ENCODE results near the gene SLC7A1. TPM values are rescaled to one million over a fixed set of nuclear protein-coding genes. Genes with fewer than 3 reads are reported as not detected.

Gene SLC7A1
- total RNA-seq, 4 donors from 2014 or later = 1.6 to 4.6 (median 3.7) TPM

GRCh38 chr13:29542381-29542780, 53.1 kb downstream of the SLC7A1 start:
- Histone ChIP-seq H3K9me3 (no peaks in the 10 kb centered on the region), H3K36me3 (no peaks in the 10 kb centered on the region), H3K27me3 (no peaks in the 10 kb centered on the region), H3K4me3 (no peak overlapping the region), H3K27ac (no peak overlapping the region), H3K4me1 (no peaks in the 10 kb centered on the region)
- intact Hi-C loops (cut with DNase I; ENCODE audit: low total_unique reads) (no loop called here), in situ Hi-C loops (cut with MboI; ENCODE audit: low sequenced_read_pairs in 4 of 4) (no loop called here)
- DNase-seq (no peak), ATAC-seq (no peak)
- no peak for TF ChIP-seq POLR2A (IDR thresholded peaks at IDR 0.05)
- TF ChIP-seq, protein P1, sequence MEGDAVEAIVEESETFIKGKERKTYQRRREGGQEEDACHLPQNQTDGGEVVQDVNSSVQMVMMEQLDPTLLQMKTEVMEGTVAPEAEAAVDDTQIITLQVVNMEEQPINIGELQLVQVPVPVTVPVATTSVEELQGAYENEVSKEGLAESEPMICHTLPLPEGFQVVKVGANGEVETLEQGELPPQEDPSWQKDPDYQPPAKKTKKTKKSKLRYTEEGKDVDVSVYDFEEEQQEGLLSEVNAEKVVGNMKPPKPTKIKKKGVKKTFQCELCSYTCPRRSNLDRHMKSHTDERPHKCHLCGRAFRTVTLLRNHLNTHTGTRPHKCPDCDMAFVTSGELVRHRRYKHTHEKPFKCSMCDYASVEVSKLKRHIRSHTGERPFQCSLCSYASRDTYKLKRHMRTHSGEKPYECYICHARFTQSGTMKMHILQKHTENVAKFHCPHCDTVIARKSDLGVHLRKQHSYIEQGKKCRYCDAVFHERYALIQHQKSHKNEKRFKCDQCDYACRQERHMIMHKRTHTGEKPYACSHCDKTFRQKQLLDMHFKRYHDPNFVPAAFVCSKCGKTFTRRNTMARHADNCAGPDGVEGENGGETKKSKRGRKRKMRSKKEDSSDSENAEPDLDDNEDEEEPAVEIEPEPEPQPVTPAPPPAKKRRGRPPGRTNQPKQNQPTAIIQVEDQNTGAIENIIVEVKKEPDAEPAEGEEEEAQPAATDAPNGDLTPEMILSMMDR (IDR thresholded peaks at IDR 0.05 in 4 of 5, conservative IDR thresholded peaks at IDR 0.05 in 1 of 5) = no peak

GRCh38 chr13:29541400-29541799, 54.1 kb downstream of the SLC7A1 start:
- TF ChIP-seq, protein P1 (IDR thresholded peaks at IDR 0.05 in 4 of 5, conservative IDR thresholded peaks at IDR 0.05 in 1 of 5) = no peak
- no peak for TF ChIP-seq POLR2A (IDR thresholded peaks at IDR 0.05)
- DNase-seq (no peak), ATAC-seq (no peak)
- Histone ChIP-seq H3K27ac (no peak overlapping the region), H3K27me3 (no peaks in the 10 kb centered on the region), H3K4me1 (no peaks in the 10 kb centered on the region), H3K36me3 (no peaks in the 10 kb centered on the region), H3K4me3 (no peak overlapping the region), H3K9me3 (no peaks in the 10 kb centered on the region)
- in situ Hi-C loops (cut with MboI; ENCODE audit: low sequenced_read_pairs in 4 of 4) = no loop called here
- intact Hi-C loops (cut with DNase I; ENCODE audit: low total_unique reads) = no loop called here

GRCh38 chr13:29540799-29541198, 54.7 kb downstream of the SLC7A1 start:
- no peaks in the 10 kb centered on the region for H3K4me1 ChIP-seq
- no peaks in the 10 kb centered on the region for H3K9me3 ChIP-seq
- in situ Hi-C loops (cut with MboI; ENCODE audit: low sequenced_read_pairs in 4 of 4) = no loop called here
- no peaks in the 10 kb centered on the region for H3K27me3 ChIP-seq
- H3K27ac ChIP-seq = no peak overlapping the region
- no peak for DNase-seq
- TF ChIP-seq, protein P1 (IDR thresholded peaks at IDR 0.05 in 4 of 5, conservative IDR thresholded peaks at IDR 0.05 in 1 of 5) = no peak
- TF ChIP-seq POLR2A (IDR thresholded peaks at IDR 0.05) = no peak
- H3K36me3 ChIP-seq = no peaks in the 10 kb centered on the region
- ATAC-seq = no peak
- intact Hi-C loops (cut with DNase I; ENCODE audit: low total_unique reads) = no loop called here
- H3K4me3 ChIP-seq = no peak overlapping the region

GRCh38 chr13:29540334-29540733, 55.2 kb downstream of the SLC7A1 start:
- intact Hi-C loops (cut with DNase I; ENCODE audit: low total_unique reads) (no loop called here), in situ Hi-C loops (cut with MboI; ENCODE audit: low sequenced_read_pairs in 4 of 4) (no loop called here)
- no peak for DNase-seq
- no peak for ATAC-seq
- Histone ChIP-seq H3K27me3 (no peaks in the 10 kb centered on the region), H3K36me3 (no peaks in the 10 kb centered on the region), H3K4me3 (no peak overlapping the region), H3K27ac (no peak overlapping the region), H3K9me3 (no peaks in the 10 kb centered on the region), H3K4me1 (no peaks in the 10 kb centered on the region)
- no peak for TF ChIP-seq POLR2A (IDR thresholded peaks at IDR 0.05)
- TF ChIP-seq, protein P1 (IDR thresholded peaks at IDR 0.05 in 4 of 5, conservative IDR thresholded peaks at IDR 0.05 in 1 of 5) = no peak

GRCh38 chr13:29539856-29540255, 55.6 kb downstream of the SLC7A1 start:
- intact Hi-C loops (cut with DNase I; ENCODE audit: low total_unique reads) (no loop called here), in situ Hi-C loops (cut with MboI; ENCODE audit: low sequenced_read_pairs in 4 of 4) (no loop called here)
- H3K27ac ChIP-seq = no peak overlapping the region
- no peak for DNase-seq
- ATAC-seq = no peak
- H3K9me3 ChIP-seq = no peaks in the 10 kb centered on the region
- H3K4me1 ChIP-seq = no peaks in the 10 kb centered on the region
- no peaks in the 10 kb centered on the region for H3K36me3 ChIP-seq
- TF ChIP-seq, protein P1 (IDR thresholded peaks at IDR 0.05 in 4 of 5, conservative IDR thresholded peaks at IDR 0.05 in 1 of 5) = no peak
- no peak for TF ChIP-seq POLR2A (IDR thresholded peaks at IDR 0.05)
- H3K27me3 ChIP-seq = no peaks in the 10 kb centered on the region
- H3K4me3 ChIP-seq = no peak overlapping the region
